CD14-positive monocyte (primary cell): ENCODE results near the gene KANSL1L. TPM values are rescaled to one million over a fixed set of nuclear protein-coding genes. Genes with fewer than 3 reads are reported as not detected.

Experiments used
- DNase-seq, 3 donors: peaks; one replicate each; pipeline ENCODE4 v3.0.0-alpha.2; 2011 to 2022
- H2AFZ ChIP-seq: 2 replicates; pipeline ENCODE4 v1.6.0; 2012; ENCODE audit warnings: mild to moderate bottlenecking, low read depth, low read length, inconsistent platforms; ENCODE audit not compliant: insufficient read depth, poor library complexity, severe bottlenecking
- H3K27ac ChIP-seq, 2 donors: 1 replicate in 1 of 2; 2 replicates in 1 of 2; pipeline ENCODE4 v1.5.1; 2012 to 2013; ENCODE audit warnings: low read length in 2 of 2, control low read depth in 1 of 2, inconsistent platforms in 1 of 2, low read depth in 1 of 2, mild to moderate bottlenecking in 1 of 2
- H3K27me3 ChIP-seq, 2 donors: one replicate each; pipeline versions ENCODE4 v1.6.0 to v1.6.1; 2011 to 2013; ENCODE audit warnings: low read length in 2 of 2; ENCODE audit not compliant: control insufficient read depth in 2 of 2, insufficient read depth in 2 of 2
- H3K36me3 ChIP-seq, 2 donors: replicated peaks in 1 of 2; 1 replicate in 1 of 2; 2 replicates in 1 of 2; pipeline versions ENCODE4 v1.5.1 to v1.6.1; 2012 to 2013; ENCODE audit warnings: low read length in 2 of 2, control low read depth in 1 of 2, inconsistent platforms in 1 of 2, mild to moderate bottlenecking in 1 of 2; ENCODE audit not compliant: insufficient read depth in 2 of 2, control insufficient read depth in 1 of 2
- H3K4me1 ChIP-seq, 2 donors: 1 replicate in 1 of 2; 2 replicates in 1 of 2; pipeline versions ENCODE4 v1.5.1 to v1.6.1; 2012 to 2013; ENCODE audit warnings: low read length in 2 of 2, control low read depth in 1 of 2, inconsistent platforms in 1 of 2, mild to moderate bottlenecking in 1 of 2, moderate library complexity in 1 of 2; ENCODE audit not compliant: insufficient read depth in 2 of 2, control insufficient read depth in 1 of 2
- H3K4me2 ChIP-seq: replicated peaks from 2 replicates; pipeline ENCODE3; 2012; ENCODE audit warnings: low read length, moderate library complexity, mild to moderate bottlenecking; ENCODE audit not compliant: poor library complexity, severe bottlenecking; ENCODE audit errors: extremely low read depth
- H3K4me3 ChIP-seq, 3 experiments: fragments of 200-600 bp in 1 of 3; sonication (generic) in 1 of 3; replicated peaks in 1 of 3; 1 replicate in 2 of 3; 2 replicates in 1 of 3; pipeline ENCODE4 v1.5.1; 2011 to 2013; ENCODE audit warnings: low read length in 3 of 3, mild to moderate bottlenecking in 3 of 3, control low read depth in 2 of 3, low read depth in 2 of 3, inconsistent platforms in 1 of 3, moderate library complexity in 1 of 3
- H3K79me2 ChIP-seq: 2 replicates; pipeline ENCODE4 v1.6.0; 2012; ENCODE audit warnings: mild to moderate bottlenecking, control low read depth, inconsistent platforms, low read length, moderate library complexity; ENCODE audit not compliant: insufficient read depth
- H3K9ac ChIP-seq: 2 replicates; pipeline ENCODE4 v1.6.0; 2017; ENCODE audit warnings: low read length, mild to moderate bottlenecking; ENCODE audit not compliant: insufficient read depth, poor library complexity, severe bottlenecking
- H3K9me3 ChIP-seq, 2 donors: replicated peaks in 1 of 2; 1 replicate in 1 of 2; 2 replicates in 1 of 2; pipeline versions ENCODE4 v1.5.1 to v1.6.1; 2012 to 2013; ENCODE audit warnings: low read length in 2 of 2, control low read depth in 1 of 2; ENCODE audit not compliant: control insufficient read depth in 1 of 2, insufficient read depth in 1 of 2
- H4K20me1 ChIP-seq: 2 replicates; pipeline ENCODE4 v1.6.0; 2012; ENCODE audit warnings: mild to moderate bottlenecking, low read length, control low read depth, moderate library complexity; ENCODE audit not compliant: insufficient read depth
- H3K27ac Mint-ChIP-seq, 7 donors: one replicate each; pipeline ENCODE4 v1.8.0; 2020; ENCODE audit warnings: mild to moderate bottlenecking in 7 of 7, mixed read lengths in 7 of 7, moderate library complexity in 6 of 7, inconsistent platforms in 2 of 7
- H3K27me3 Mint-ChIP-seq, 3 donors: one replicate each; pipeline ENCODE4 v1.8.0; 2021 to 2022; ENCODE audit warnings: low read depth in 3 of 3, mild to moderate bottlenecking in 3 of 3, mixed read lengths in 3 of 3, moderate library complexity in 3 of 3, inconsistent platforms in 1 of 3
- H3K36me3 Mint-ChIP-seq, 2 donors: one replicate each; pipeline ENCODE4 v1.8.0; 2020; ENCODE audit warnings: mixed read lengths in 2 of 2, inconsistent platforms in 1 of 2, mild to moderate bottlenecking in 1 of 2
- H3K4me1 Mint-ChIP-seq: one replicate; pipeline ENCODE4 v1.8.0; 2020; ENCODE audit warnings: mild to moderate bottlenecking, mixed read lengths
- H3K4me3 Mint-ChIP-seq, 2 donors: one replicate each; pipeline ENCODE4 v1.8.0; 2020; ENCODE audit warnings: mild to moderate bottlenecking in 2 of 2, mixed read lengths in 2 of 2, moderate library complexity in 1 of 2
- H3K9me3 Mint-ChIP-seq, 7 donors: one replicate each; pipeline ENCODE4 v1.8.0; 2020 to 2022; ENCODE audit warnings: mixed read lengths in 7 of 7, mild to moderate bottlenecking in 6 of 7, moderate library complexity in 6 of 7, inconsistent platforms in 2 of 7
- CTCF ChIP-seq: fragments of 200-600 bp; IDR thresholded peaks from one replicate; pipeline ENCODE4 v1.8.0; 2022; ENCODE audit warnings: antibody characterized with exemption, mild to moderate bottlenecking
- WGBS: methylation state at CpG from one replicate; pipeline ENCODE4 v1.1.5; 2013; ENCODE audit warnings: missing lambda C conversion rate; ENCODE audit not compliant: insufficient coverage; 5-methylcytosine and 5-hydroxymethylcytosine counted together
- intact Hi-C, 2 donors: fragments of 100-400 bp; cut with micrococcal nuclease; formaldehyde crosslinking; loops; one replicate each; pipeline versions ENCODE4 v1.15.0 to v1.15.1; 2023
- polyA plus RNA-seq, 3 donors: library from polyadenylated mRNA; depleted of rRNA in 1 of 3; unstranded in 2 of 3; stranded (reverse) in 1 of 3; fragments of 300-500 nt in 2 of 3; fragments of >200 nt in 1 of 3; fragmentation: Illumina TruSeq in 2 of 3; gene quantifications; 1 replicate in 2 of 3; 2 replicates in 1 of 3; pipeline ENCODE4 v1.2.3, GENCODE V29; 2012 to 2021

The KANSL1L gene
- polyA plus RNA-seq, 3 donors, result 1.00 to 11.6 (median 1.3) TPM

- peak; percentile 95 to 97 (median 95) for DNase-seq
- H4K20me1 ChIP-seq, result peaks cover 33% of the 10 kb centered on the region
- peaks cover 6 to 15% of the 10 kb centered on the region in 2 donors for H3K36me3 Mint-ChIP-seq
- H2AFZ ChIP-seq, result peak within 1 kb of the TSS; percentile 91
- H3K79me2 ChIP-seq, result peaks cover 51% of the 10 kb centered on the region
- H3K27ac ChIP-seq, result peak within 1 kb of the TSS; percentile 87 to 92
- peaks cover 3 to 6% of the 10 kb centered on the region in 2 donors for H3K36me3 ChIP-seq
- no peaks in the 10 kb centered on the region for H3K9me3 ChIP-seq
- peaks cover 0 to 1% (median 0%) of the 10 kb centered on the region in 3 donors for H3K27me3 Mint-ChIP-seq
- under 1% methylated on average over 57 of the region's 58 CpGs for whole genome bisulfite sequencing
- H3K4me1 Mint-ChIP-seq, result peaks cover 50% of the 10 kb centered on the region
- no peak for TF ChIP-seq CTCF
- H3K27ac Mint-ChIP-seq, result peak within 1 kb of the TSS; percentile 90 to 97 (median 94)
- peaks cover 43 to 45% of the 10 kb centered on the region in 2 donors for H3K4me1 ChIP-seq
- no peaks in the 10 kb centered on the region for H3K27me3 ChIP-seq
- H3K9ac ChIP-seq, result peak within 1 kb of the TSS; percentile 78
- peak within 1 kb of the TSS; percentile 84 for H3K4me2 ChIP-seq
- peak within 1 kb of the TSS; percentile 85 to 99 (median 98) for H3K4me3 ChIP-seq
- H3K4me3 Mint-ChIP-seq, result peak within 1 kb of the TSS; percentile 92 to 97
- intact Hi-C loops, result loop anchor here (2.0 to 5.0 kb wide), 2 partner anchors 168 to 170 kb away; partner anchors contain the start of gene KANSL1L (in 2 of the 2)
- H3K9me3 Mint-ChIP-seq, result peaks cover 0 to 3% (median 0%) of the 10 kb centered on the region in 7 donors
Observed at GRCh38 chr2:210002158-210003157, 168.8 kb downstream of the KANSL1L start, which contains the start of gene RPE. RPE (plus strand) TSS chr2:210002638; CDS start chr2:210002662, 24 bp downstream.
